HG03520 (cell line): ENCODE results near the gene NBPF14.
A peak's percentile ranks its signal among the peaks of the same experiment; 100 is the strongest.
"Not testable (repeated sequence)": the region's sequence is repeated elsewhere in the genome, so short reads cannot be mapped to it uniquely, and the experiment has no call there.

Experiments
- ATAC-seq: cut with Tn5 transposase; IDR thresholded peaks from one replicate; pipeline ENCODE4 v1.9.1; 2021; ENCODE audit warnings: mild to moderate bottlenecking, moderate library complexity; ENCODE audit not compliant: unreplicated experiment

NBPF14 gene

GRCh38 chr1:148595911-148596310, at the start of gene NBPF14:
NBPF14 (minus strand) TSS chr1:148596011; CDS start chr1:148595717, 294 bp downstream.
- ATAC-seq: not testable (repeated sequence)

- not testable (repeated sequence) for ATAC-seq
Measured at GRCh38 chr1:148625451-148625850, 29.6 kb upstream of the NBPF14 start.

GRCh38 chr1:148618216-148618615, 22.4 kb upstream of the NBPF14 start:
- not testable (repeated sequence) for ATAC-seq

GRCh38 chr1:148605266-148605665, 9.5 kb upstream of the NBPF14 start:
- not testable (repeated sequence) for ATAC-seq

GRCh38 chr1:148595360-148595759, 451 bp downstream of the NBPF14 start:
- ATAC-seq: not testable (repeated sequence)

- not testable (repeated sequence) for ATAC-seq
Measured at GRCh38 chr1:148591098-148591497, 4.7 kb downstream of the NBPF14 start.

GRCh38 chr1:148532158-148532557, 63.7 kb downstream of the NBPF14 start:
- not testable (repeated sequence) for ATAC-seq

- not testable (repeated sequence) for ATAC-seq
Measured at GRCh38 chr1:148529101-148529567, 66.7 kb downstream of the NBPF14 start.

GRCh38 chr1:148528591-148528990, 67.2 kb downstream of the NBPF14 start:
- not testable (repeated sequence) for ATAC-seq

- ATAC-seq: not testable (repeated sequence)
Measured at GRCh38 chr1:148526587-148526986, 69.2 kb downstream of the NBPF14 start.

GRCh38 chr1:148523205-148524144, 72.3 kb downstream of the NBPF14 start:
- ATAC-seq: peak; percentile 19

- ATAC-seq: peak; percentile 72
Measured at GRCh38 chr1:148522561-148523204, 73.1 kb downstream of the NBPF14 start.

GRCh38 chr1:148522072-148522471, 73.7 kb downstream of the NBPF14 start:
- peak; percentile 36 for ATAC-seq

- not testable (repeated sequence) for ATAC-seq
Measured at GRCh38 chr1:148514310-148514709, 81.5 kb downstream of the NBPF14 start.

GRCh38 chr1:148512571-148513184, 83.1 kb downstream of the NBPF14 start:
- ATAC-seq: not testable (repeated sequence)

GRCh38 chr1:148493933-148494332, 101.9 kb downstream of the NBPF14 start:
- not testable (repeated sequence) for ATAC-seq

- not testable (repeated sequence) for ATAC-seq
Measured at GRCh38 chr1:148483029-148483428, 112.8 kb downstream of the NBPF14 start, which contains the start of gene PPIAL4G. PPIAL4G (minus strand) TSS chr1:148483302; CDS start chr1:148483252, 50 bp downstream.
